HCT116 (cell line): ENCODE measurements around the gene TMEM126A.

Experiments used
- EZH2 ChIP-seq: fragments of 200-600 bp; sonication (generic); IDR thresholded peaks from 2 replicates; pipeline ENCODE4 v1.6.1; 2017; ENCODE audit warnings: antibody characterized with exemption, mixed run types
- POLR2A ChIP-seq: IDR thresholded peaks from 2 replicates; pipeline ENCODE4 v1.7.0; 2011; ENCODE audit warnings: borderline replicate concordance; ENCODE audit not compliant: insufficient read depth, insufficient read length; ENCODE audit errors: extremely low read depth
- RAD21 ChIP-seq: IDR thresholded peaks from 2 replicates; pipeline ENCODE4 v1.6.1; 2012; ENCODE audit warnings: low read depth, mild to moderate bottlenecking
- SP1 ChIP-seq: IDR thresholded peaks from 2 replicates; pipeline ENCODE4 v1.6.1; 2012; ENCODE audit warnings: low read depth
- TCF7L2 ChIP-seq: IDR thresholded peaks from 2 replicates; pipeline ENCODE4 v1.7.0; 2011; ENCODE audit warnings: borderline replicate concordance, inconsistent platforms; ENCODE audit not compliant: insufficient read depth, insufficient read length; ENCODE audit errors: extremely low read depth
- YY1 ChIP-seq: IDR thresholded peaks from 2 replicates; pipeline ENCODE4 v1.6.1; 2011; ENCODE audit warnings: low read length, low read depth, moderate library complexity, mild to moderate bottlenecking; ENCODE audit not compliant: insufficient replicate concordance; ENCODE audit errors: extremely low read depth
- TF ChIP-seq, protein P1 (sequence below), 3 experiments: fragments of 200-600 bp in 1 of 3; sonication (generic) in 1 of 3; IDR thresholded peaks in 2 of 3; conservative IDR thresholded peaks in 1 of 3; 2 replicates each; pipeline ENCODE4 v1.5.1; 2012 to 2017; ENCODE audit warnings: low read depth in 2 of 3, low read length in 2 of 3, antibody characterized with exemption in 1 of 3, borderline replicate concordance in 1 of 3, control low read depth in 1 of 3, mild to moderate bottlenecking in 1 of 3, mixed read lengths in 1 of 3, mixed run types in 1 of 3, moderate library complexity in 1 of 3; ENCODE audit not compliant: insufficient read depth in 1 of 3

DNA sequence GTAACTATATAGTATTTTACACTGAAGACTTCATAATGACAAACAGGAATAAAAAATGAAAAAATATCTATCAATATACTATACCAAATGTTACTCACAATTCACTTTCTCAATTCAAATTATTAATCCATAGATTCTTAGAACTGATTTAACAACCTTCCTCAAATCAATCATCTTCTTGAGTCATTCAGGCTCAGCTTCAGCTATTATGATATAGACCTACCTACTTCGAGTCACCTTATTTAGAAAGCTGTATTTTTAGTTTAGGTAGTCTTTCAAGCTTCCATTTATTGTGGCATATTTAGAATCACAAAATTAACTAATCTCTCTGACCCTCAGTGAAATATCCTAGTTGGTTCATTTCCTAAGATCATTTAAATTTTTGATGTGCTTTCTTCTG lies 9.0 kb downstream of the TMEM126A start:
- TF ChIP-seq POLR2A = no peak
- no peak for TF ChIP-seq SP1
- TF ChIP-seq, protein P1, sequence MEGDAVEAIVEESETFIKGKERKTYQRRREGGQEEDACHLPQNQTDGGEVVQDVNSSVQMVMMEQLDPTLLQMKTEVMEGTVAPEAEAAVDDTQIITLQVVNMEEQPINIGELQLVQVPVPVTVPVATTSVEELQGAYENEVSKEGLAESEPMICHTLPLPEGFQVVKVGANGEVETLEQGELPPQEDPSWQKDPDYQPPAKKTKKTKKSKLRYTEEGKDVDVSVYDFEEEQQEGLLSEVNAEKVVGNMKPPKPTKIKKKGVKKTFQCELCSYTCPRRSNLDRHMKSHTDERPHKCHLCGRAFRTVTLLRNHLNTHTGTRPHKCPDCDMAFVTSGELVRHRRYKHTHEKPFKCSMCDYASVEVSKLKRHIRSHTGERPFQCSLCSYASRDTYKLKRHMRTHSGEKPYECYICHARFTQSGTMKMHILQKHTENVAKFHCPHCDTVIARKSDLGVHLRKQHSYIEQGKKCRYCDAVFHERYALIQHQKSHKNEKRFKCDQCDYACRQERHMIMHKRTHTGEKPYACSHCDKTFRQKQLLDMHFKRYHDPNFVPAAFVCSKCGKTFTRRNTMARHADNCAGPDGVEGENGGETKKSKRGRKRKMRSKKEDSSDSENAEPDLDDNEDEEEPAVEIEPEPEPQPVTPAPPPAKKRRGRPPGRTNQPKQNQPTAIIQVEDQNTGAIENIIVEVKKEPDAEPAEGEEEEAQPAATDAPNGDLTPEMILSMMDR (IDR thresholded peaks at IDR 0.05 in 2 of 3, conservative IDR thresholded peaks at IDR 0.05 in 1 of 3; ENCODE audit: borderline replicate concordance in 1 of 3, insufficient read depth in 1 of 3, low read depth in 2 of 3, low read length in 2 of 3) = no peak
- no peak for TF ChIP-seq YY1
- TF ChIP-seq EZH2 = no peak
- no peak for TF ChIP-seq TCF7L2
- TF ChIP-seq RAD21 = no peak
